Skeletal muscle tissue (tissue), 4 donors: Measurements from ENCODE around the gene UCN3. TPM values are rescaled to one million over a fixed set of nuclear protein-coding genes. Genes with fewer than 3 reads are reported as not detected.
"Not testable (repeated sequence)": the region's sequence is repeated elsewhere in the genome, so short reads cannot be mapped to it uniquely, and the experiment has no call there.

ENCODE experiments used
- H3K27ac ChIP-seq: one replicate; pipeline ENCODE4 v1.7.0; 2013; ENCODE audit warnings: mild to moderate bottlenecking, low read depth, low read length, inconsistent platforms
- H3K27me3 ChIP-seq, 3 donors: one replicate each; pipeline ENCODE4 v1.7.0; 2013; ENCODE audit warnings: low read length in 3 of 3; ENCODE audit not compliant: control insufficient read depth in 3 of 3, insufficient read depth in 3 of 3
- H3K36me3 ChIP-seq, 3 donors: one replicate each; pipeline ENCODE4 v1.7.0; 2013; ENCODE audit warnings: low read length in 3 of 3; ENCODE audit not compliant: control insufficient read depth in 3 of 3, insufficient read depth in 3 of 3
- H3K4me1 ChIP-seq, 3 donors: one replicate each; pipeline ENCODE4 v1.7.0; 2013; ENCODE audit warnings: low read length in 3 of 3, mild to moderate bottlenecking in 3 of 3; ENCODE audit not compliant: control insufficient read depth in 3 of 3, insufficient read depth in 3 of 3
- H3K4me3 ChIP-seq, 3 donors: one replicate each; pipeline ENCODE4 v1.7.0; 2013; ENCODE audit warnings: low read length in 3 of 3
- H3K9ac ChIP-seq, 3 donors: one replicate each; pipeline ENCODE4 v1.7.0; 2013; ENCODE audit warnings: low read length in 3 of 3, mild to moderate bottlenecking in 3 of 3, moderate library complexity in 2 of 3, low read depth in 1 of 3
- H3K9me3 ChIP-seq, 3 donors: one replicate each; pipeline ENCODE4 v1.7.0; 2013; ENCODE audit warnings: low read length in 3 of 3; ENCODE audit not compliant: control insufficient read depth in 3 of 3
- total RNA-seq: library from RNA; depleted of rRNA; stranded (reverse); fragments of >200 nt; gene quantifications from one replicate; pipeline ENCODE4 v1.2.3, GENCODE V29; 2014
- donor health status: Osteomylitis.

The UCN3 gene
- total RNA-seq, 1 donor from 2014 or later: not detected

GRCh38 chr10:5362873-5363272, 1.9 kb upstream of the UCN3 start:
- Histone ChIP-seq H3K27ac (no peak overlapping the region), H3K9ac (no peak overlapping the region), H3K9me3 (no peaks in the 10 kb centered on the region), H3K4me1 (no peaks in the 10 kb centered on the region), H3K27me3 (peaks cover 23 to 32% (median 26%) of the 10 kb centered on the region in 3 donors), H3K4me3 (no peak overlapping the region), H3K36me3 (no peaks in the 10 kb centered on the region)

GRCh38 chr10:5364374-5364773, 392 bp upstream of the UCN3 start:
- Histone ChIP-seq H3K9ac (no peak overlapping the region), H3K27ac (no peak overlapping the region), H3K4me1 (no peaks in the 10 kb centered on the region), H3K27me3 (peaks cover 23 to 32% (median 26%) of the 10 kb centered on the region in 3 donors), H3K4me3 (peak overlapping the region in 1 of 3 donors; percentile 27), H3K36me3 (no peaks in the 10 kb centered on the region), H3K9me3 (no peaks in the 10 kb centered on the region)

DNA sequence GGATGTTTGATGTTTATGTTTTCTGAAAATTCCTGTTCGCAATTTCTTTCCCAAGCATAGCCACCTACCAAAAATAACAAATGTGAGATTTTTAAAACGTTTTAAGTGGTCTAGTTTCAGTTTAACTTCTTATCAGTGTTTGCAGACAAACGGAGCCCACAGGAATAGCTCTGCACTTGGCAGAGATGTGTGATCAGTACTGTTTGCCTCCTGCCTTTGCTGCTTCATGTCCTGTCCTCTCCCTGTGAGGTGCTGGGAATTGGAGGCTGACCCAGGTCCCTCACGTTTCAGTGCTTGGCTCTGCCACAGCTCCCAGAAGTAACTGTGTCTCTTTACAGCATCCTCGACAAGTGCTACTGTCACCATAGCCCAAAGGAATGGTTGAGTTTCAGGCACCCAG, 1.2 kb downstream of the UCN3 start:
- Histone ChIP-seq H3K9me3 (no peaks in the 10 kb centered on the region), H3K9ac (no peak overlapping the region), H3K27ac (no peak overlapping the region), H3K4me3 (no peak overlapping the region), H3K27me3 (peaks cover 23 to 32% (median 26%) of the 10 kb centered on the region in 3 donors), H3K4me1 (no peaks in the 10 kb centered on the region), H3K36me3 (no peaks in the 10 kb centered on the region)

- H3K9ac ChIP-seq: no peak overlapping the region
- H3K4me3 ChIP-seq: no peak overlapping the region
- no peaks in the 10 kb centered on the region for H3K4me1 ChIP-seq
- no peaks in the 10 kb centered on the region for H3K9me3 ChIP-seq
- no peak overlapping the region for H3K27ac ChIP-seq
- no peaks in the 10 kb centered on the region for H3K36me3 ChIP-seq
- peaks cover 9 to 21% (median 16%) of the 10 kb centered on the region in 3 donors for H3K27me3 ChIP-seq
These were observed 4.8 kb downstream of the UCN3 start for GRCh38 chr10:5369362-5370158.

DNA sequence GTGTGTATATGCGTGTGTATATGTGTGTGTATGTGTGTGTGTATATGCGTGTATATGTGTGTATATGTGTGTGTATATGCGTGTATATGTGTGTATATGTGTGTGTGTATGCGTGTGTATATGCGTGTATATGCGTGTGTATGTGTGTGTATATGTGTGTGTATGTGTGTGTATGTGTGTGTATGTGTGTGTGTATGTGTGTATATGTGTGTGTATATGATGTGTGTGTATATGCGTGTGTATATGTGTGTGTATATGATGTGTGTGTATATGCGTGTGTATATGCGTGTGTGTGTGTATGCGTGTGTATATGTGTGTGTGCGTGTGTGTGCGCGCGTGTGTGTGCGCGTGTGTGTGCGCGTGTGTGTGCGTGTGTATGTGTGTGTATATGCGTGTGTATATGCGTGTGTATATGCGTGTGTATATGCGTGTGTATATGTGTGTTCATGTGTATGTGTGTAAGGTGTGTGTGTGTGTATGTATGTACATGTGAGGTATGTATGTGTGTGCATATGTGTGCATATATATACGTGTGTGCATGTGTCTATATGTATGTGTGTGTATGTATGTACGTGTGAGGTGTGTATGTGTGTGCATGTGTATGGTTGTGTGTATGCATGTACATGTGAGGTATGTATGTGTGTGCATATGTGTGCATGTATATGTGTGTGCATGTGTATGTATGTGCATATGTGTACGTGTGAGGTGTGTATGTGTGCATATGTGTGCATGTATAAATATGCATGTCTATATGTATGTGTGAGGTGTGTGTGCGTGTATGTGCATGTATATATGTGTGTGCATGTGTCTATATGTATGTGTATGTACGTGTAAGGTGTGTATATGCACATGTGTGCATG, 6.0 kb downstream of the UCN3 start:
- Histone ChIP-seq H3K36me3 (no peaks in the 10 kb centered on the region), H3K27me3 (peaks cover 0 to 11% (median 7%) of the 10 kb centered on the region in 3 donors), H3K9ac (no peak overlapping the region), H3K9me3 (no peaks in the 10 kb centered on the region), H3K4me1 (no peaks in the 10 kb centered on the region), H3K27ac (no peak overlapping the region), H3K4me3 (no peak overlapping the region)

GRCh38 chr10:5373307-5373706, 8.5 kb downstream of the UCN3 start:
- Histone ChIP-seq H3K27ac (no peak overlapping the region), H3K9ac (no peak overlapping the region), H3K4me3 (no peak overlapping the region), H3K27me3 (peaks cover 0 to 8% (median 4%) of the 10 kb centered on the region in 3 donors), H3K36me3 (no peaks in the 10 kb centered on the region), H3K9me3 (no peaks in the 10 kb centered on the region), H3K4me1 (no peaks in the 10 kb centered on the region)

DNA sequence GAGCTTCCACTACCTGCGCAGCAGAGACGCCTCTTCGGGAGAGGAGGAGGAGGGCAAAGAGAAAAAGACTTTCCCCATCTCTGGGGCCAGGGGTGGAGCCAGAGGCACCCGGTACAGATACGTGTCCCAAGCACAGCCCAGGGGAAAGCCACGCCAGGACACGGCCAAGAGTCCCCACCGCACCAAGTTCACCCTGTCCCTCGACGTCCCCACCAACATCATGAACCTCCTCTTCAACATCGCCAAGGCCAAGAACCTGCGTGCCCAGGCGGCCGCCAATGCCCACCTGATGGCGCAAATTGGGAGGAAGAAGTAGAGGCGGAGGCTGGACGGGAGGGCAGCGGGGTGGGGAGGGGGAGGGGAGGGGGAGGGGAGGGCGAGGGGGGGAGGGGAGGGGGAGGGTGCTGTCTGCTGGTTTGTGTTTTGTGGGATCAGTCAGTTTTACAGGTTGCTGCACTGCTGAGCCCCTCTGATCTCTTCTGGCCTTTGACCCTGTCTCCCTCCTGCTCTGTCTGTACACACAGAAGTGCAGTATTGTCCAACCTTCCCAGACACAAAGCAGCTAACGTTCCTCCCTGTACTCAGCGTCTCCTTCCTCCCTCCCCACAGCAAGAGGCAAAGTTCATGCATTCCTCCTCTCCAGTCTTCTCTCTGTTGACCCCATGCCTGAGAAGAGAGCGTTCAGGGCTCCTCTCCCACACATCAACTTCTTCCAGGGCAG, 9.3 kb downstream of the UCN3 start:
- peaks cover 0 to 8% (median 4%) of the 10 kb centered on the region in 3 donors for H3K27me3 ChIP-seq
- H3K4me3 ChIP-seq: no peak overlapping the region
- no peak overlapping the region for H3K27ac ChIP-seq
- no peaks in the 10 kb centered on the region for H3K9me3 ChIP-seq
- H3K4me1 ChIP-seq: no peaks in the 10 kb centered on the region
- no peak overlapping the region for H3K9ac ChIP-seq
- no peaks in the 10 kb centered on the region for H3K36me3 ChIP-seq

DNA sequence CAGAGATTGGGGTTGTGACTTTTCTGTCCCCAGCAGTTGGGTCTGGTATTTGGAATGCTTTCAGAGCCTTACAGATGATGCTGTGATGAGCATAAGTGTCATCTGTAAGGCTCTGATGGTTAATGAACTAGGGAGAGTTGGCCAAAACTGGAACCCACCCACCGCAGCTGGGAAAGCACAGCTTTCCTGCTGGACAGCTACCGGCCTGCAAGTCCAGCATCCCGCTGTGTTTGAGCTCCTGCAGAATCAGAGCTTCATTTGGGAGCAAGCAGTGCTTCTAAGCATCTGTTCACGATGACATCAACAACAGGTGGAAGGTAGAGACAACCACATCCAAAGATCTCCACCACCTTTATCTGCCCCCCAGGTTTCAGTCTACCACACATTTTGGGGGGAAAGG, 11.7 kb downstream of the UCN3 start:
- Histone ChIP-seq H3K4me3 (no peak overlapping the region), H3K27ac (no peak overlapping the region)

DNA sequence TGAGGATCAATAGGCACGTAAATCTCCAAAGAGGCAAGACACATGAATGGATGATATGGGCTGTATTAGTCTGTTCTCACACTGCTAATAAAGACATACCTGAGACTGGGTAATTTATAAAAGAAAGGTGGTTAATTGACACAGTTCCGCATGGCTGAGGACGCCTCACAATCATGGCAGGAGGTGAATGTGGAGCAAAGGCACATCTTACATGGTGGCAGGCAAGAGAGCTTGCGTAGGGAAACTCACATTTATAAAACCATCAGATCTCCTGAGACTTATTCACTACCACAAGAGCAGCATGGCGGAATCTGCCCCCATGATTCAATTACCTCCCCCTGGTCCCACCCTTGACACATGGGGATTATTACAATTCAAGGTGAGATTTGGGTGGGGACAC, 14.4 kb downstream of the UCN3 start:
- not testable (repeated sequence) for H3K4me3 ChIP-seq, H3K36me3 ChIP-seq, H3K9ac ChIP-seq, H3K4me1 ChIP-seq, H3K27ac ChIP-seq, H3K9me3 ChIP-seq, H3K27me3 ChIP-seq

More for the DNA sequence above, 11.7 kb downstream of the UCN3 start:
- Histone ChIP-seq H3K27me3 (peaks cover 0 to 8% (median 8%) of the 10 kb centered on the region in 3 donors), H3K36me3 (no peaks in the 10 kb centered on the region), H3K9ac (no peak overlapping the region), H3K9me3 (no peaks in the 10 kb centered on the region), H3K4me1 (no peaks in the 10 kb centered on the region)
